ENCODE measurements around the gene RBFOX2.

- no peak for TF ChIP-seq PHF8 (IDR thresholded peaks at IDR 0.05; ENCODE audit: borderline replicate concordance, low read depth)
- TF ChIP-seq BHLHE40 (IDR thresholded peaks at IDR 0.05; ENCODE audit: low read depth, low read length), result no peak
- TF ChIP-seq POLR2A (IDR thresholded peaks at IDR 0.05; ENCODE audit: low read length), result no peak
- no peak for TF ChIP-seq CEBPB (IDR thresholded peaks at IDR 0.05)
Measured at GRCh38 chr22:35830305-35830704, 198.3 kb downstream of the RBFOX2 start.
